Neural crest cell (in vitro differentiated cells): ENCODE measurements around the gene RHEB. TPM values are rescaled to one million over a fixed set of nuclear protein-coding genes. Genes with fewer than 3 reads are reported as not detected.

ENCODE experiments used
- DNase-seq: peaks from one replicate; pipeline ENCODE4 v3.0.0; 2021; ENCODE audit warnings: low read depth, mixed read lengths, low spot score
- H3K27ac Mint-ChIP-seq: one replicate; pipeline ENCODE4 v1.8.0; 2021; ENCODE audit warnings: mild to moderate bottlenecking, mixed read lengths; ENCODE audit not compliant: unreplicated experiment
- H3K27me3 Mint-ChIP-seq: 2 replicates; pipeline ENCODE4 v1.8.0; 2021; ENCODE audit warnings: low read depth, mild to moderate bottlenecking, mixed read lengths
- H3K36me3 Mint-ChIP-seq: 2 replicates; pipeline ENCODE4 v1.8.0; 2021; ENCODE audit warnings: low read depth, mild to moderate bottlenecking, mixed read lengths
- H3K4me1 Mint-ChIP-seq: 2 replicates; pipeline ENCODE4 v1.8.0; 2021; ENCODE audit warnings: mixed read lengths
- H3K4me3 Mint-ChIP-seq: one replicate; pipeline ENCODE4 v1.8.0; 2021; ENCODE audit warnings: mild to moderate bottlenecking, mixed read lengths
- H3K9me3 Mint-ChIP-seq: 2 replicates; pipeline ENCODE4 v1.8.0; 2021; ENCODE audit warnings: mixed read lengths
- total RNA-seq: library from RNA; stranded (reverse); gene quantifications from 2 replicates; pipeline ENCODE4 v1.2.1, GENCODE V29; 2021
- TF ChIP-seq, protein P1 (sequence below): fragments of 200-600 bp; sonication (generic); conservative IDR thresholded peaks from 2 replicates; pipeline ENCODE4 v1.5.0; 2021; ENCODE audit warnings: antibody characterized with exemption, mild to moderate bottlenecking

The RHEB gene
- total RNA-seq, 1 donor from 2014 or later: 92.9 TPM

DNA sequence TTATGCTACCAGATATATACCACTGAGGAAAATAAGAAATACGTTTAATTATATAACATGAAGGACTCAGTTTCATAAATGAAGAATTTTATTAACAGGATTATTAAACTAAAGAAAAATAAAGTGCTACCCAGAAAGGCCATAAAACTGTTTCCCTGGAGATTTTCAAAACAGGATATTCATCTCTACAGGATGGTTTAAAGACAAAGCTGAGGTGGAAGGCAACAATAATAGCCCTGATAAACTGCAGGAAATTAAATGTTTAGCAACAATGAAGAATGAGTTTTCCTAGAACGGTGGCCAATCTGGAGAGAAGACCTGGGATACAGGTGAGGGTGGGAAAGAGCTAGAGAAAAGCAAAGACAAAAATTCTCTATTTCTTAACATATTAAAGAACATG, 11.9 kb downstream of the RHEB start:
- Mint-ChIP-seq H3K27me3 (no peaks in the 10 kb centered on the region), H3K36me3 (peaks cover 8% of the 10 kb centered on the region), H3K4me3 (no peak overlapping the region), H3K4me1 (peaks cover 41% of the 10 kb centered on the region), H3K9me3 (peaks cover 4% of the 10 kb centered on the region), H3K27ac (no peak overlapping the region)
- no peak for DNase-seq
- TF ChIP-seq, protein P1, sequence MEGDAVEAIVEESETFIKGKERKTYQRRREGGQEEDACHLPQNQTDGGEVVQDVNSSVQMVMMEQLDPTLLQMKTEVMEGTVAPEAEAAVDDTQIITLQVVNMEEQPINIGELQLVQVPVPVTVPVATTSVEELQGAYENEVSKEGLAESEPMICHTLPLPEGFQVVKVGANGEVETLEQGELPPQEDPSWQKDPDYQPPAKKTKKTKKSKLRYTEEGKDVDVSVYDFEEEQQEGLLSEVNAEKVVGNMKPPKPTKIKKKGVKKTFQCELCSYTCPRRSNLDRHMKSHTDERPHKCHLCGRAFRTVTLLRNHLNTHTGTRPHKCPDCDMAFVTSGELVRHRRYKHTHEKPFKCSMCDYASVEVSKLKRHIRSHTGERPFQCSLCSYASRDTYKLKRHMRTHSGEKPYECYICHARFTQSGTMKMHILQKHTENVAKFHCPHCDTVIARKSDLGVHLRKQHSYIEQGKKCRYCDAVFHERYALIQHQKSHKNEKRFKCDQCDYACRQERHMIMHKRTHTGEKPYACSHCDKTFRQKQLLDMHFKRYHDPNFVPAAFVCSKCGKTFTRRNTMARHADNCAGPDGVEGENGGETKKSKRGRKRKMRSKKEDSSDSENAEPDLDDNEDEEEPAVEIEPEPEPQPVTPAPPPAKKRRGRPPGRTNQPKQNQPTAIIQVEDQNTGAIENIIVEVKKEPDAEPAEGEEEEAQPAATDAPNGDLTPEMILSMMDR: no peak

- H3K27me3 Mint-ChIP-seq: no peaks in the 10 kb centered on the region
- TF ChIP-seq, protein P1: no peak
- H3K36me3 Mint-ChIP-seq: peaks cover 4% of the 10 kb centered on the region
- no peak for DNase-seq
- H3K9me3 Mint-ChIP-seq: peaks cover 4% of the 10 kb centered on the region
- H3K27ac Mint-ChIP-seq: no peak overlapping the region
- no peak overlapping the region for H3K4me3 Mint-ChIP-seq
- H3K4me1 Mint-ChIP-seq: peaks cover 36% of the 10 kb centered on the region
These were observed 12.8 kb downstream of the RHEB start for GRCh38 chr7:151506901-151507382.

GRCh38 chr7:151505836-151506468, 13.7 kb downstream of the RHEB start:
- H3K4me3 Mint-ChIP-seq: no peak overlapping the region
- DNase-seq: no peak
- H3K27me3 Mint-ChIP-seq: no peaks in the 10 kb centered on the region
- H3K27ac Mint-ChIP-seq: no peak overlapping the region
- H3K36me3 Mint-ChIP-seq: peaks cover 4% of the 10 kb centered on the region
- peaks cover 38% of the 10 kb centered on the region for H3K4me1 Mint-ChIP-seq
- peaks cover 4% of the 10 kb centered on the region for H3K9me3 Mint-ChIP-seq
- TF ChIP-seq, protein P1: no peak

DNA sequence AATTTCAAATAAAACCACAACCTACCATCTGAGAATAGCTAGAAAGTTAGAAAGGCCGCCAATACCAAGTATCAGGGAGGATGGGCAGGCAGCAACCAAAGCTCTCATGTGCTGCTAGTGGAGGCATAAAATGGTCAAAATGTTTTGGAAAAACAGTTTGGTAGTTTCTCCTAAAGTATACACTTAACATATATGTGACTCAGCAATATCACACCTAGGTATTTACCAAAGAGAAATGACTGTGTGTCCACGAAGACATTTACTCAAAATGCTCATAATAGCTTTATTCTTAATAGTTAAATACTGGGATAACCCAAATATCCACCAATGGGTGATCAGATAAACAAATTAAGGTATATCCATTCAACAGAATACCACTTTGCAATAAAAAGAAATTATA, 14.3 kb downstream of the RHEB start:
- Mint-ChIP-seq H3K9me3 (peaks cover 4% of the 10 kb centered on the region), H3K4me1 (peaks cover 40% of the 10 kb centered on the region), H3K27ac (no peak overlapping the region), H3K27me3 (no peaks in the 10 kb centered on the region), H3K36me3 (peaks cover 5% of the 10 kb centered on the region), H3K4me3 (no peak overlapping the region)
- DNase-seq: no peak
- TF ChIP-seq, protein P1: no peak

DNA sequence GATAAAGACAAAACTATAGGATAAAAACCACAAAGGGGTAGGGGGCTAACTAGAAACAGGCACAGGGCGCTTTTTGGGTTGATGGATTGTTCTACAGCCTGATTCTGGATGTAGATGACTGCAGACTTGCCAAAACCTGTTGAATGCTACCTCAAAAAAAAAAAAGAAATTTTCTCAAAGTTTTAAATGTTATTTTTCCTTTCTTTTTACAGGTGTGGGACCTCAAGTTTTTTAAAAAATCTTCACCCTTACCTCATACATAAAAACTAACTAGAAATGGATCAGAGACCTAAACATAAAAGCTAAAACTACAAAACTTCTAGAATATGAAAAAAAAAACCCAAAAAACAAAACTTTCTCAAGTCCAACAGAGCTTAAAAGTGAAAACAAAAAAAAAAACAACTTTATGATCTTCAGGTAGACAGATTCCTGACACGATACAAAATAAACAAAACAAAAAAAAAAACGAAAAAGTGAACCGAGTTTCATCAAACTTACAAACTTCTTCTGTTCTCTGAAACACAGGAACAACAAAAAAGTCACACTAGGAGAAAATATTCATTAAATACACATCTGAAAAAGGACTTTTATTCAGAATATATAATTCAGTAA, 14.9 kb downstream of the RHEB start:
- peaks cover 2% of the 10 kb centered on the region for H3K36me3 Mint-ChIP-seq
- no peak for DNase-seq
- H3K4me1 Mint-ChIP-seq: peaks cover 35% of the 10 kb centered on the region
- no peak overlapping the region for H3K27ac Mint-ChIP-seq
- TF ChIP-seq, protein P1: no peak
- no peaks in the 10 kb centered on the region for H3K27me3 Mint-ChIP-seq
- peaks cover under 1% of the 10 kb centered on the region for H3K9me3 Mint-ChIP-seq
- no peak overlapping the region for H3K4me3 Mint-ChIP-seq
